ENCODE measurements around the gene FES.
"Not testable (repeated sequence)": the region's sequence is repeated elsewhere in the genome, so short reads cannot be mapped to it uniquely, and the experiment has no call there.

The FES gene

GRCh38 chr15:90862487-90862886 is 21.8 kb upstream of the FES start:
- DNase-seq = no peak

GRCh38 chr15:90862964-90863778 is 21.1 kb upstream of the FES start:
- DNase-seq = peak; percentile 69

DNA sequence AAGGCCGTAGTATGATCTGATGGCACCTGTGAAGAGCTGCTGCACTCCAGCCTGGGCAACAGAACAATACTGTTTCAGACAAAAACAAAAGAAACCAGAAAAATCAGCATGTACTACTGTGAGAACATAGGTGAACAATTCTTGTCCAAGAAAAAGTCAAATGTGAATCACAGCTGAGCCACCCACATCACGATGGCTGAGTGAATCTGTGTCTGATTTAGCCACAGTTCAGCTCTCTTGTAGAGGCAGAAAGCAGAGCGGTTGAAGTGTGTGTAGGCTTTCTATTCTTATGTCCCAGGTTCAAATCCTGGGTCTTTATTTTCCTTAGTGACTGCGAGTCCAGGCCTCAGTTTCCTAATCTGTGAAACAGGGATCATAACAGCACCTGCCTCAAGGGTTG is 20.3 kb upstream of the FES start:
- DNase-seq = no peak

DNA sequence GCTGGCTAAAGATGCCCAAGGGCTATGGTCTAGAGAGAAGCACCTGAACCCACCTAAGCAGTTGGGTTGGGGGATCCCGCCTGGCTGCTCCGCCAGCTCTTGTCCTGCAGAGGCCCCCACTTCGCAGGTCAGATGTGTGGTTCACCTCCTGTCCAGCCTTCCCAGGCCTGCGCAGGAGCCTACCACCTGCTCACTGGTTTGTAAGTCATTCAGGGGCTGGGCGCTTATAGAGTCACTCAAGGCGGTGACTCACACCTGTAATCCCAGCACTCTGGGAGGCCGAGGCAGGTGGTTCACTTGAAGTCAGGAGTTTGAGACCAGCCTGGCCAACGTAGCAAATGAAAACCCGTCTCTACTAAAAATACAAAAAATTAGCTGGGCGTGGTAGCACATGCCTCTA is 19.8 kb upstream of the FES start:
- DNase-seq = peak; percentile 79

DNA sequence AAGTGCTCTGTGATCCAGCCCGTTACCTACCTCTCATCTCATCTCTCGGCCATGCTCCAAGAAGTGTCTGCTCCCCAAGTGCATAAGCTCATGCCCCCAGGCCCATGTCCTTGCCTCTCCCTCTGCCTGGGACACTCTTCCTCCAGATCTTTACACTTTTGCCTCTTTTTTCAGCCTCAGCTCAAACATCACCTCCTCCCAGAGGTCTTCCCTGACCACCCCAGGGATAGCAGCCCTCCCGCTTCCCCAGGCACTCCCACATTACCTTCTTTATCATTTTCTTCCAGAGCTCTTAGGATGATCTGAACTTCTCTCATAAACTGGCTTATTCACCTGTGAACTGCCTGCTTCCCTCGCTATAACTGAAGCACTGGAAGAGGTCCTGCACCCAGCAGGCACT is 18.6 kb upstream of the FES start:
- no peak for DNase-seq

DNA sequence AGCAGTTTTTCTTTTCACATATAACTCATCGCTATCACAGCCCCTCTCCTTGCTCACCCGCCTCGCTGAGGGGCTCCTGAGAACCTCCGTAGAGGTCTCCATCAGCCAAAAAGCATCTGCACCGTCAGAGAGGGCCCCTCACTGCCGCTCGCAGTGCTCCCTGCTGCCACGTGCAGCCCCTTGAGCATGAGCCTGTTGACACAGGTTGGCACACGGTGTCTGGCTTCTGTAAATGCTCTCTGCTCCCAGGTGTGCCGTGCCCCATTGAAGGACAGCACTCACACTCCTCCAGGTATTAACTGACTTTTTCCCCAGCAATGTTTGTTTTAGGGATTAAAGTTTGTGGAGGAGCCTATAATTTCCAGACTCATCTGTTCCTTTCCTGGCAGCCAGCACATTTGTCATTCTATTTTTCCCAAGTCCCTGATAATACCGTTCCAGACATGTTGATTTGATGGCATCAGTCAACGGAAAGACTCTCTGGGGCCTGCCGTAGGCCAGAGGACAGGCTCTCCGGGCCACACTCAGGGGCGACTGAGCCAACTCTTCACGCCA is 18.1 kb upstream of the FES start:
- DNase-seq = peak; percentile 83

GRCh38 chr15:90866800-90867199 is 17.5 kb upstream of the FES start:
- DNase-seq = no peak

DNA sequence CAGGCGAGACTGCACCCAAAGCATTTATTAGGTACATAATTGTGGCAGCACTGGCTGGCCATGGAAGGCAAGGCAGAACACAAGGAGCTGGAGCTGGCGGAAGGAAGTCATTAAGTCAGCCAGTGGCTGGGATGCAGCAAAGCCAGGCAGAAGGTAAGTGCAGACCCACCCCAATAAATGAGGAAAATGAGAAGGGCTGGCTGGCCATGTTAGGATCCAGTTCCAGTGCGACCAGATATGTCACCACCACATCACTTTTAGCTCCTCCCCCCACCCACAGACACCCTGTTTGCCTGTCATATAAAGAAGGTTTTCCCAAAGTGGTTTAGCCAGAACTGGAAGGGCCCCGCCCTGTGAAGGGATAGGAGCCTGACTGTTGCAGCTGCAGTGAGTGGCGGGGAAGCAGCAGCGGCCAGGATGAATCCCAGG is 16.0 kb upstream of the FES start, which contains the start of gene FURIN:
Gene FURIN, plus strand, starts transcription at position 328 of the 429 bp plus-strand sequence. CDS start 7,153 bp downstream, outside the sequence.
- DNase-seq = peak; percentile 43

- DNase-seq = no peak
Measured at GRCh38 chr15:90869140-90869541, 15.2 kb upstream of the FES start.

- DNase-seq = peak; percentile 73
Measured at GRCh38 chr15:90869601-90870353, 14.5 kb upstream of the FES start.

GRCh38 chr15:90870354-90871138 is 13.8 kb upstream of the FES start:
- DNase-seq = peak; percentile 36

GRCh38 chr15:90871139-90871715 is 13.1 kb upstream of the FES start:
- DNase-seq = peak; percentile 57

DNA sequence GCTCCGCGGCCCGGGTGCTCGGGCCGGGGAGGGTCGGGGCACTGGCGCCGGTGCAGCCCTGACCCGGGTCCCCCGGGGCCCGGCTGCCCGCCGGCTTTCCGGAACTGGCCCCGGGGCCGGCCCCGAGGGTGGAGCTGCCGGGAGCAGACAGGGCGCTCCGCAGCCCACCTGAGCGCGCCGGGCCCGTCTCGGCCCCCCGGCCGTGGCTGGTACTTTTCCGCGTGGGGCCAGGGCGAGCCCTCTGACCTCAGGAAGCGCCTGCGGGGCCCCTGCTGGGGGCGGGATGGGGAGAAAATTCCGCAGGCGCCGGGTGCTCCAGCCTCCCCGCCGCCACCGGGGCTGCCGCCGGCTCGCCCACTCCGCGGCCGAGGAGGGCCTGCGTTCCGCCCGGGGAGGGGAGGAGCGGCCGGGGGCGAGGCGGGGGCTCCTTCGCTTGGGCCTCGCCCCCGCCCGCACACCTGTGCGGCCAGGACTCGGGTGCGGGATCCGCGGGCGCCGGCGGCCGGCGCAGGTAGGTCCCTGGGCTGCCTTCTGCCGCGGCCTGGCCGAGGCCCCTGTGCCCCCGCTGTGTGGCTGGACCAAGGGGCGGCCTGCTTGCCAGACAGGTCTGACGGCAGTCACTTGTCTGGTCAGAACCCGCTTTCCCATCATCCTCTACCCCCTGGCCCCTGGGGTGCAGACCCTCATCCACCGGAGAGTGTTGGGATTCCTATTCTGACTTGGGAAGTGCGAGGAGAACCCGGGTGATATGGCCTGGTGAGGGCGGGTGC is 12.4 kb upstream of the FES start:
- peak; percentile 41 for DNase-seq

- peak; percentile 5 for DNase-seq
Measured at GRCh38 chr15:90872486-90873184, 11.7 kb upstream of the FES start.

DNA sequence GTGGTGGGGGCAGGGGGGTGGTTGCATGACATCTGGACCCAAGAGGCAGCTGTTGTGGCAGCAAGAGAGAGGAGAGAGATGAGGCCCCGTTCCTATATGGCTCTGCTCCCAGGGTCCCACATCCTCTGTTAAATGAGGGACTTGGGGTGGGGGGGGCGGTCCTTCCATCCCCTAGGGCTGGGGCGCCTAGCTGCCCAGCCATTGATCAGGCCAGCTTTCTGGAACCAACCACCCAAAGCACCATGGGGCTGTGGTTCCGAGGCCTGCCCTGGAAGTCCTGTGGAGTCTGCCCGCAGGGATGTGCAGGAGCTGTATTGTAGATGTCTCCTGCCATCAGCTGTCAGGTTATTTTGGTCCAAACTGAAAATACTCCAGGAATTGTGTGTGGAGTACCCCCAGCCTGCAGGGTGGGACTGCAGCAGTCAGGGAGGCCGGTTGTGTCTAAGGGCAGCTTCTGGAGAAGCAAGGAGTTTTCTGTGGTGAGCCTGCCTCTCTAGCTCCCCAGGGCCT is 10.8 kb upstream of the FES start:
- no peak for DNase-seq

GRCh38 chr15:90873998-90874605 is 10.2 kb upstream of the FES start:
- peak; percentile 81 for DNase-seq

DNA sequence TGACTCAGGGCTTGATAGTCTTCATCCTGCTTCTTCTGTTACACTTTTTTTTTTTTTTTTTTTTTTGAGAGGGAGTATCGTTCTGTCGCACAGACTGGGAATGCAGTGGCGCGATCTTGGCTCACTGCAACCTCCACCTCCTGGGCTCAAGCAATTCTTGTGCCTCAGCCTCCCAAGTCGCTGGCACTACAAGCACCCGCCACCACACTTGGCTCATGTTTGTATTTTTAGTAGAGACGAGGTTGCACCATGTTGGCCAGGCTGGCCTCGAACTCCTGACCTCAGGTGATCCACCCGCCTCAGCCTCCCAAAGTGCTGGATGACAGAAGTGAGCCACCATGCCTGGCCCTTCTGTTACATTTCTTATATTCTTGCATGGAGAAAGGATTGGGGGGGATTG is 9.3 kb upstream of the FES start:
- DNase-seq = not testable (repeated sequence)

DNA sequence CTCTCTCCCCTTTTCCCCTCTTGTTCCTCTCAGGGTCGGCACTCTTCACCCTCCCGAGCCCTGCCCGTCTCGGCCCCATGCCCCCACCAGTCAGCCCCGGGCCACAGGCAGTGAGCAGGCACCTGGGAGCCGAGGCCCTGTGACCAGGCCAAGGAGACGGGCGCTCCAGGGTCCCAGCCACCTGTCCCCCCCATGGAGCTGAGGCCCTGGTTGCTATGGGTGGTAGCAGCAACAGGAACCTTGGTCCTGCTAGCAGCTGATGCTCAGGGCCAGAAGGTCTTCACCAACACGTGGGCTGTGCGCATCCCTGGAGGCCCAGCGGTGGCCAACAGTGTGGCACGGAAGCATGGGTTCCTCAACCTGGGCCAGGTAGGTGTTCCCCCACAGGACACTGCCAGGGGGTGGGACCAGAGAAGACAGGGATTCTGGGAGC is 8.7 kb upstream of the FES start:
- DNase-seq = no peak

GRCh38 chr15:90876046-90876445 is 8.3 kb upstream of the FES start:
- DNase-seq = no peak

DNA sequence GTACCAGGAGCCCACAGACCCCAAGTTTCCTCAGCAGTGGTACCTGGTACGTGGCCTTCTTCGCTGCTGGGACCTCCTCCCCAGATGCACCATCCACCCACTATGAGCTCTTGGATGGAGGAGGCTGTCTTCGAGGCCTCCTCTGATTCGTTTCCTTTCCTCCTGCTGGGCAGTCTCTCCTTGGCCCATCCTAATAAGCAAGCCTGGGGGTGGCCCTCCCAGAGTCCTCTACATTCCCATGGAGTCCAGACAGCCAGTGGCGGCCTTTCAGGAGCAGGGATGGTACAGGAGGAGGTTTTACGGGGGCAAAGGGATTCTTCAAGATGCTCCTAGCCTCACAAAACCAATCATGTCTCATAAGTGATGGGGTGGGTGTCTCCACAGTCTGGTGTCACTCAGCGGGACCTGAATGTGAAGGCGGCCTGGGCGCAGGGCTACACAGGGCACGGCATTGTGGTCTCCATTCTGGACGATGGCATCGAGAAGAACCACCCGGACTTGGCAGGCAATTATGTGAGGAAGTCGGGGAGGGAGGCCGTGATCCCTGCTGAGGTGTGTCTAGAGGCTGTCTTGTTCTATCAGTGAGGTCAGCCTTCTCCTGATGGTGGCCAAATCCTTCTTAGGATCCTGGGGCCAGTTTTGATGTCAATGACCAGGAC is 7.7 kb upstream of the FES start:
- DNase-seq = no peak
